HG03469 (cell line): Measurements from ENCODE around the gene MIA2.

ENCODE experiments used
- ATAC-seq: cut with Tn5 transposase; IDR thresholded peaks from one replicate; pipeline ENCODE4 v1.9.1; 2021; ENCODE audit warnings: mild to moderate bottlenecking, moderate library complexity, moderate number of reproducible peaks; ENCODE audit not compliant: unreplicated experiment

Gene MIA2

DNA sequence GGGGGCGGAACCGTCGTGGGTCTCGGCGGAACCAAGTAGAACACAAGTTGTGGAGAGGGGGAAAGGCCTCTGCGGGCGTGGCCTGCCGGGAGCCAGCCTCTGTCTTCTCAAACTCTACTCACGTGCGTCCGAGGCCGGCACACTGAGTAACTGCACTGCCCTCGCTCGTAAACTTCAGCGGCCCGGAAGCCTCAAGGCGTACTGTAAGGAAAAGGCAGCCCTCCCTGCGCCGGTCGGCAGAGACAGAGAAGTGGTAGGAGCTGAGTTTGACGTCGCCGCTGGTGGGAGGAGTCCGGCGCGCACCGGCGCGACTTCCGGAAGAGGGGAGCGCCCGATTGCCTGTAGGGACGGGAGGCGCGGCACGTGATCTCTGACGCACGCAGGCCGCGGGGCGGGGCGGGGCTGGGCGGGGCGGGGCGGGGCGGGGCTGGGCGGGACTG lies 198.5 kb downstream of the MIA2 start, which contains the start of gene FBXO33:
TSS of gene FBXO33 (minus strand) at position 255 of the 440 bp plus-strand sequence. CDS start 271 bp downstream, outside the sequence.
- ATAC-seq: peak; percentile 71

DNA sequence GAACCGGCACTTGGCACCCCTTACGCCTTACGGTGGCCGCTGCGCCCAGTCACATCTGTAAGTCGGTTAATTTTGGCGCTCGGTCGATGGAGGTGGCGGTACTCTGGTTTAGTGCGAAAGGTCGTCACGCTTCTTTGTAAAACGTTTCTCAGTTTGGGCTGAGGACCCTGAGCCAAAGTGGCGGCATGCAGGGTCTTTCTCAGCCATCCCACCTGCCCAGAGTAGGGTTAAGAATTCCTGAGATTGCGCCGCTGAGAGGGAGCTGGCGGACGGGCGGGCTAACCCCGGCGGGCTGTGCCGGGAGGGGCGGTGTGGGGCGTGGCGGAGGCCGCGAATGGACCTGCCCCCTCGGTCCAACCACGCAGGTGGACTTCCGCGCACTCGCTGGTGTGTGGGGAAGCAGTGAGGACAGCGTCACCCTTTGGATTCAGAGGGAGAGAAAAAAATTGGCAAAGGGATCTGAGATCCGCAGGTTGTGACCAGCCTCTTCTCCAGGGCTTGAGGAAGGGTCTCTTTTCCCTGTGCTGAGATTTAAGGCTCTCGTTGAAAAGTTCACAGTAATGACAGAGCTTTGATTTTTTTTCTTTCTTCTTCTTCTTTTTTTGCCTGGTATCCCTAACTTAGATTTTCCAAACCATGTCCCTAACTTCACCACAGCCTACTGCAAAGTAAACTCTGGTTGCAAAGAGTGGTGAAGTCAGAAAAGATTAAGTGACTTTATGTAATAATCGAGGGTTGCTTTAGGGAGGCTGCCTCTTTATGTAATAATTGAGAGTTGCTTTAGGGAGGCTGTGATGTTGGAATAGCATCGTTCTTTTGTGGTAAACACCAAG lies 199.1 kb downstream of the MIA2 start:
- peak; percentile 38 for ATAC-seq

DNA sequence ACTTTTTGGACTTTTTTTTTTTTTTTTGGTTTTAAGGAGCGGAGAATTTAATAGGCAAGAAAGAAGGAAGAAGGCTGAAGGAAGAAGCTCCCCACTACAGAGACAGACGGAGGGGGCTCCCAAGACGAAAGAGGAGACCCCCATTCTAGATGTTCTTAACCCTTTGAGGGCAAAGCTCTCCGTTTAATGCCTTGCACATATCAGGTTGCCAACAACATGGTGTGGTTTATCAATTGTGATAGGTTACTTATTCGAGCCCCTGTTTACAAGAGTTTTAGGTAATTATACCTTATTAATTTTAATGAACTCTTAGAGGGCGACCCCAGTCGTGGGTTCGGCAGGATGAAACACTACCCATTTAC lies 199.7 kb downstream of the MIA2 start:
- ATAC-seq: no peak

DNA sequence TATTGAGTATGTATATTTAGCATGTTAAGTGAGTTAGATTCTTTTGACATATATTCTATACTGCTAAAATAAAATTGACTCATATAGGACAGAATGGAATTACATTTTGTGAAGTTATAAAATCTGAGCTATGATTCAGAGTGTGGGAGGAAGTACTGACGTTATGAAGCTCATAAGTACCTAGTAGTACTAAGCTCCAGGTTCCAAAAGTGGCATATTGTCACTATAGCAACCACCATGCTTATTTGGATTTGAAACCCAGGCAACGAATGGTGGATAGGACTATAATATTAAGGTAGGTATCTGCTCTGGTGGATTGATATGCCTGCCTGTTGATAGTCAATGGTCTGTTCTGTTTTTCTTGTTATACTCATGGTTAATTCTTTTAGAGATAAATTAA lies 200.7 kb downstream of the MIA2 start:
- ATAC-seq: no peak

DNA sequence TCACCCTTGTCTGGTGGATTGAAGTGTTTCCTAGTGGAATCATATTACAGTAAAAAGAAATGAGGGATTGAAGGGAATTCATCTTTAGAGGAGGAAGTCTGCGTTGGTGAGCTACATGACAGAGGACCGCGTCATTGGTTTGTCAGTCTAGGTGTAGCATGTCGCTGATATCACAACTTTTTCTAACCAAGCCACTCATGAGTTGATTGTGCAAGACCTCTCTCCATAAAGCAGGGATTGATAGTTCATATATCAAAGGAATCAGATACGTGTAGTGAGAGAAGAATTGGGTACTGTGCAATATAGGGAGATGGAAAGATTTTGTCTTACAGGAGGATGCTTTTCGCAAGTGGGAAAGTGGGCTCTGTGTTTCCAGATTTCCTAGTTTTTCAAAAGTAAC lies 201.5 kb downstream of the MIA2 start:
- ATAC-seq: no peak
